Measurements from ENCODE around the gene H2AZ1. TPM values are rescaled to one million over a fixed set of nuclear protein-coding genes. Genes with fewer than 3 reads are reported as not detected.

Gene H2AZ1
- polyA plus RNA-seq, 1 donor from 2014 or later = 571 TPM

DNA sequence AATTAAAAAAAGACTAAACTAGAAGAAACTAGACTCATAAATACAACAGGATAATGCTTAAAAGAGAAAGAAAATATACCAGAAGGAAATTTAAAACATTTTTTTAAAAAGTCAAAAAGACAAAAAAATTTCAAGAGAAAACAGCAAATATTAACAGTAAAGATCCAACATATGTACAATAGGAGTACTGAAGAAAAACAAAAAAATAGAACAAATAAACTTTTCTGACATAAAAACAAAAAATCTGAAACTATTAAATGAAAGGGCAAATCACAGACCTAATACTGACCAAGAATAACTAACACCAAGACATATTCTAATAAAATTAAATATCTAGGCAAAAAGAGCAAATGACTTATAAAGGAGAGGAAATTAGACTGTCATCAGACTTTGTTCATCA lies 15.2 kb downstream of the H2AZ1 start:
- TF ChIP-seq EZH2 (IDR thresholded peaks at IDR 0.05; ENCODE audit: borderline replicate concordance, insufficient read depth, low read length, poor library complexity, severe bottlenecking) (no peak), RAD21 (conservative IDR thresholded peaks at IDR 0.05) (no peak), MXI1 (conservative IDR thresholded peaks at IDR 0.05; ENCODE audit: poor library complexity, severe bottlenecking) (no peak), EP300 (conservative IDR thresholded peaks at IDR 0.05; ENCODE audit: poor library complexity, severe bottlenecking) (no peak), SMC3 (conservative IDR thresholded peaks at IDR 0.05; ENCODE audit: poor library complexity) (no peak), TAF1 (IDR thresholded peaks at IDR 0.05; ENCODE audit: low read depth) (no peak)
- TF ChIP-seq, protein P1, sequence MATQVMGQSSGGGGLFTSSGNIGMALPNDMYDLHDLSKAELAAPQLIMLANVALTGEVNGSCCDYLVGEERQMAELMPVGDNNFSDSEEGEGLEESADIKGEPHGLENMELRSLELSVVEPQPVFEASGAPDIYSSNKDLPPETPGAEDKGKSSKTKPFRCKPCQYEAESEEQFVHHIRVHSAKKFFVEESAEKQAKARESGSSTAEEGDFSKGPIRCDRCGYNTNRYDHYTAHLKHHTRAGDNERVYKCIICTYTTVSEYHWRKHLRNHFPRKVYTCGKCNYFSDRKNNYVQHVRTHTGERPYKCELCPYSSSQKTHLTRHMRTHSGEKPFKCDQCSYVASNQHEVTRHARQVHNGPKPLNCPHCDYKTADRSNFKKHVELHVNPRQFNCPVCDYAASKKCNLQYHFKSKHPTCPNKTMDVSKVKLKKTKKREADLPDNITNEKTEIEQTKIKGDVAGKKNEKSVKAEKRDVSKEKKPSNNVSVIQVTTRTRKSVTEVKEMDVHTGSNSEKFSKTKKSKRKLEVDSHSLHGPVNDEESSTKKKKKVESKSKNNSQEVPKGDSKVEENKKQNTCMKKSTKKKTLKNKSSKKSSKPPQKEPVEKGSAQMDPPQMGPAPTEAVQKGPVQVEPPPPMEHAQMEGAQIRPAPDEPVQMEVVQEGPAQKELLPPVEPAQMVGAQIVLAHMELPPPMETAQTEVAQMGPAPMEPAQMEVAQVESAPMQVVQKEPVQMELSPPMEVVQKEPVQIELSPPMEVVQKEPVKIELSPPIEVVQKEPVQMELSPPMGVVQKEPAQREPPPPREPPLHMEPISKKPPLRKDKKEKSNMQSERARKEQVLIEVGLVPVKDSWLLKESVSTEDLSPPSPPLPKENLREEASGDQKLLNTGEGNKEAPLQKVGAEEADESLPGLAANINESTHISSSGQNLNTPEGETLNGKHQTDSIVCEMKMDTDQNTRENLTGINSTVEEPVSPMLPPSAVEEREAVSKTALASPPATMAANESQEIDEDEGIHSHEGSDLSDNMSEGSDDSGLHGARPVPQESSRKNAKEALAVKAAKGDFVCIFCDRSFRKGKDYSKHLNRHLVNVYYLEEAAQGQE (IDR thresholded peaks at IDR 0.05; ENCODE audit: borderline replicate concordance) = no peak

GRCh38 chr4:99927566-99927965 lies 22.5 kb downstream of the H2AZ1 start:
- Histone ChIP-seq H3K27me3 (ENCODE audit: insufficient read depth, low read depth, low read length) (no peaks in the 10 kb centered on the region), H3K27ac (ENCODE audit: low read length) (no peak overlapping the region), H3K9ac (ENCODE audit: low read length) (no peak overlapping the region), H3K9me3 (ENCODE audit: low read length) (no peaks in the 10 kb centered on the region), H3K36me3 (ENCODE audit: insufficient read depth, low read length) (peaks cover 4% of the 10 kb centered on the region), H3K4me3 (ENCODE audit: low read length) (no peak overlapping the region), H3K9me2 (ENCODE audit: insufficient read depth, low read length) (no peaks in the 10 kb centered on the region), H4K20me1 (ENCODE audit: insufficient read depth) (no peaks in the 10 kb centered on the region), H3K79me2 (replicated peaks; ENCODE audit: insufficient read depth, low read length) (peaks cover 1% of the 10 kb centered on the region), H3K4me2 (ENCODE audit: low read length) (no peak overlapping the region), H2AFZ (ENCODE audit: low read depth, low read length) (no peak overlapping the region), H3F3A (ENCODE audit: insufficient read depth, low read length, poor library complexity, severe bottlenecking) (no peaks in the 10 kb centered on the region)
- TF ChIP-seq SMC3 (conservative IDR thresholded peaks at IDR 0.05; ENCODE audit: poor library complexity) (no peak), CTCF (IDR thresholded peaks at IDR 0.05; ENCODE audit: poor library complexity, severe bottlenecking) (no peak)

More for the DNA sequence above, 15.2 kb downstream of the H2AZ1 start:
- Histone ChIP-seq H4K20me1 (ENCODE audit: insufficient read depth) (no peaks in the 10 kb centered on the region), H3K27ac (ENCODE audit: low read length) (no peak overlapping the region), H3F3A (ENCODE audit: insufficient read depth, low read length, poor library complexity, severe bottlenecking) (no peaks in the 10 kb centered on the region), H3K36me3 (ENCODE audit: insufficient read depth, low read length) (no peaks in the 10 kb centered on the region), H3K9ac (ENCODE audit: low read length) (no peak overlapping the region), H3K9me2 (ENCODE audit: insufficient read depth, low read length) (no peaks in the 10 kb centered on the region), H2AFZ (ENCODE audit: low read depth, low read length) (no peak overlapping the region), H3K27me3 (ENCODE audit: insufficient read depth, low read depth, low read length) (no peaks in the 10 kb centered on the region), H3K9me3 (ENCODE audit: low read length) (no peaks in the 10 kb centered on the region), H3K4me3 (ENCODE audit: low read length) (no peak overlapping the region), H3K79me2 (replicated peaks; ENCODE audit: insufficient read depth, low read length) (peaks cover 17% of the 10 kb centered on the region), H3K4me2 (ENCODE audit: low read length) (no peak overlapping the region)

DNA sequence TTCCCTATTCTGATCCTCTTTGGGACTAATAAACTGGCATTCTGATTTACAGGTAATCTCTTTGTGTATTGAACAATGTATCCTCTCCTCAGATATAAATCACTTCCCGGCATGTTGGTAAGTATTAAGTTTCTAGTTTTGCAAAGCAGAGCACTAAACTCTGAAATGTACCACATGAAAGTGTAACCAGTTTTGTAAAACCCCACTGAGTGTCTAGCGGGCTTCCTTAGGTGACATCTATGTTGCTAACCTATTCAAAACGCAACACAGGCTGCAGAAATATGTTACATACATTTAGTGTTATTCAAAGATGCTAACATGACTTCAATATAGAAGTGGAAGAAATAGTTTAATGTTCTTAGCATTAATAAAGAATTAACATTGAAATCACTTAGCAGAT lies 28.9 kb downstream of the H2AZ1 start:
- Histone ChIP-seq H4K20me1 (ENCODE audit: insufficient read depth) (no peaks in the 10 kb centered on the region), H3K36me3 (ENCODE audit: insufficient read depth, low read length) (peaks cover 9% of the 10 kb centered on the region), H3K4me2 (ENCODE audit: low read length) (no peak overlapping the region), H3K9me2 (ENCODE audit: insufficient read depth, low read length) (no peaks in the 10 kb centered on the region), H3K27ac (ENCODE audit: low read length) (no peak overlapping the region), H3K4me3 (ENCODE audit: low read length) (no peak overlapping the region), H3F3A (ENCODE audit: insufficient read depth, low read length, poor library complexity, severe bottlenecking) (no peaks in the 10 kb centered on the region), H3K9me3 (ENCODE audit: low read length) (no peaks in the 10 kb centered on the region), H3K27me3 (ENCODE audit: insufficient read depth, low read depth, low read length) (no peaks in the 10 kb centered on the region), H2AFZ (ENCODE audit: low read depth, low read length) (no peak overlapping the region), H3K9ac (ENCODE audit: low read length) (no peak overlapping the region), H3K79me2 (replicated peaks; ENCODE audit: insufficient read depth, low read length) (no peaks in the 10 kb centered on the region)
- no peak for TF ChIP-seq EZH2 (IDR thresholded peaks at IDR 0.05; ENCODE audit: borderline replicate concordance, insufficient read depth, low read length, poor library complexity, severe bottlenecking)
- no peak for TF ChIP-seq EP300 (conservative IDR thresholded peaks at IDR 0.05; ENCODE audit: poor library complexity, severe bottlenecking)
- no peak for TF ChIP-seq CTCF (IDR thresholded peaks at IDR 0.05; ENCODE audit: poor library complexity, severe bottlenecking)
- no peak for TF ChIP-seq SMC3 (conservative IDR thresholded peaks at IDR 0.05; ENCODE audit: poor library complexity)
- TF ChIP-seq, protein P1 (IDR thresholded peaks at IDR 0.05; ENCODE audit: borderline replicate concordance) = no peak
- TF ChIP-seq TAF1 (IDR thresholded peaks at IDR 0.05; ENCODE audit: low read depth) = no peak
